Measurements from ENCODE around the gene NAB1. TPM values are rescaled to one million over a fixed set of nuclear protein-coding genes. Genes with fewer than 3 reads are reported as not detected.
"Not testable (repeated sequence)": the region's sequence is repeated elsewhere in the genome, so short reads cannot be mapped to it uniquely, and the experiment has no call there.

Gene NAB1
- total and polyA plus RNA-seq, 8 donors: 14.2 to 121 (median 35.3) TPM

- Histone ChIP-seq H3K9me3 (no peaks in the 10 kb centered on the region), H3K4me1 (peaks cover 0 to 5% (median 0%) of the 10 kb centered on the region in 4 donors), H3K27ac (no peak overlapping the region), H3K36me3 (no peaks in the 10 kb centered on the region), H3K27me3 (no peaks in the 10 kb centered on the region), H3K4me3 (no peak overlapping the region)
- DNase-seq: peak in 1 of 2 donors; percentile 23
- WGBS, 5 donors: 68 to 77% (median 70%) methylated on average over 5 of the region's 5 CpGs
- intact Hi-C loops (cut with DNase I; ENCODE audit: low total_unique reads): no loop called here
- TF ChIP-seq CTCF (IDR thresholded peaks at IDR 0.05) (peak in 1 of 7 experiments; percentile 10), EP300 (IDR thresholded peaks at IDR 0.05) (no peak)
These were observed 50.0 kb downstream of the NAB1 start for GRCh38 chr2:190698895-190699294.

- peaks cover 0 to 5% (median 0%) of the 10 kb centered on the region in 4 donors for H3K4me1 ChIP-seq
- H3K9me3 ChIP-seq: no peaks in the 10 kb centered on the region
- 61 to 75% (median 68%) methylated on average over 7 of the region's 7 CpGs for WGBS, 5 donors
- intact Hi-C loops (cut with DNase I; ENCODE audit: low total_unique reads): no loop called here
- TF ChIP-seq EP300 (IDR thresholded peaks at IDR 0.05) (no peak), CTCF (IDR thresholded peaks at IDR 0.05) (no peak), POLR2AphosphoS5 (IDR thresholded peaks at IDR 0.05) (no peak), POLR2A (IDR thresholded peaks at IDR 0.05) (no peak)
- DNase-seq: no peak
- H3K27ac ChIP-seq: no peak overlapping the region
- H3K27me3 ChIP-seq: no peaks in the 10 kb centered on the region
- no peak overlapping the region for H3K4me3 ChIP-seq
- H3K36me3 ChIP-seq: no peaks in the 10 kb centered on the region
These were observed 52.7 kb downstream of the NAB1 start for GRCh38 chr2:190701586-190701985.

GRCh38 chr2:190705280-190705679 is 56.4 kb downstream of the NAB1 start:
- no peaks in the 10 kb centered on the region for H3K4me1 ChIP-seq
- no peak for DNase-seq
- WGBS, 5 donors: 96 to 98% (median 97%) methylated on average over 4 to 6 of the region's 6 CpGs
- TF ChIP-seq CTCF (IDR thresholded peaks at IDR 0.05): no peak
- TF ChIP-seq POLR2AphosphoS5 (IDR thresholded peaks at IDR 0.05): no peak
- TF ChIP-seq POLR2A (IDR thresholded peaks at IDR 0.05): no peak
- TF ChIP-seq EP300 (IDR thresholded peaks at IDR 0.05): no peak
- H3K27me3 ChIP-seq: no peaks in the 10 kb centered on the region
- intact Hi-C loops (cut with DNase I; ENCODE audit: low total_unique reads): no loop called here
- H3K27ac ChIP-seq: no peak overlapping the region
- no peak overlapping the region for H3K4me3 ChIP-seq
- no peaks in the 10 kb centered on the region for H3K9me3 ChIP-seq
- no peaks in the 10 kb centered on the region for H3K36me3 ChIP-seq

GRCh38 chr2:190707726-190708125 is 58.8 kb downstream of the NAB1 start:
- intact Hi-C loops (cut with DNase I; ENCODE audit: low total_unique reads): no loop called here
- WGBS, 5 donors: 87 to 96% (median 94%) methylated on average over 2 of the region's 2 CpGs
- Histone ChIP-seq H3K4me3 (no peak overlapping the region), H3K27ac (no peak overlapping the region), H3K9me3 (no peaks in the 10 kb centered on the region), H3K27me3 (no peaks in the 10 kb centered on the region), H3K36me3 (no peaks in the 10 kb centered on the region), H3K4me1 (no peaks in the 10 kb centered on the region)
- no peak for DNase-seq
- TF ChIP-seq POLR2A (IDR thresholded peaks at IDR 0.05) (no peak), EP300 (IDR thresholded peaks at IDR 0.05) (no peak)

- DNase-seq, H3K9me3 ChIP-seq, H3K36me3 ChIP-seq: not testable (repeated sequence)
These were observed 59.8 kb downstream of the NAB1 start for GRCh38 chr2:190708650-190709049.

More at GRCh38 chr2:190708650-190709049, 59.8 kb downstream of the NAB1 start:
- H3K4me3 ChIP-seq; intact Hi-C loops (cut with DNase I; ENCODE audit: low total_unique reads); H3K4me1 ChIP-seq; H3K27ac ChIP-seq; H3K27me3 ChIP-seq: not testable (repeated sequence)

Data from stomach (tissue), 9 donors.